ENCODE measurements around the gene S100A10.

Gene S100A10

GRCh38 chr1:151940541-151940940, 53.1 kb downstream of the S100A10 start:
- Histone ChIP-seq H3K9ac (ENCODE audit: low read depth, low read length) (no peak overlapping the region), H3K27ac (ENCODE audit: low read length) (no peak overlapping the region), H3K27me3 (ENCODE audit: insufficient read depth, low read length) (no peaks in the 10 kb centered on the region), H3K4me1 (ENCODE audit: insufficient read depth, low read length) (peaks cover 4% of the 10 kb centered on the region; the same call in 1 of the 2 replicates), H3K36me3 (ENCODE audit: insufficient read depth, low read depth, low read length) (no peaks in the 10 kb centered on the region), H3K4me3 (ENCODE audit: low read length) (no peak overlapping the region), H3K9me3 (ENCODE audit: insufficient read depth, low read depth, low read length) (no peaks in the 10 kb centered on the region)

- H3K27ac ChIP-seq (ENCODE audit: low read length), result no peak overlapping the region
- H3K4me3 ChIP-seq (ENCODE audit: low read length), result no peak overlapping the region
- no peaks in the 10 kb centered on the region for H3K36me3 ChIP-seq (ENCODE audit: insufficient read depth, low read depth, low read length)
- no peak overlapping the region for H3K9ac ChIP-seq (ENCODE audit: low read depth, low read length)
- H3K9me3 ChIP-seq (ENCODE audit: insufficient read depth, low read depth, low read length), result no peaks in the 10 kb centered on the region
- no peaks in the 10 kb centered on the region for H3K27me3 ChIP-seq (ENCODE audit: insufficient read depth, low read length)
- H3K4me1 ChIP-seq (ENCODE audit: insufficient read depth, low read length), result peaks cover 3% of the 10 kb centered on the region; the same call in 1 of the 2 replicates
Measured at GRCh38 chr1:151939779-151940178, 53.9 kb downstream of the S100A10 start.

GRCh38 chr1:151939141-151939540, 54.5 kb downstream of the S100A10 start:
- H3K9me3 ChIP-seq (ENCODE audit: insufficient read depth, low read depth, low read length), result no peaks in the 10 kb centered on the region
- H3K36me3 ChIP-seq (ENCODE audit: insufficient read depth, low read depth, low read length), result no peaks in the 10 kb centered on the region
- H3K27me3 ChIP-seq (ENCODE audit: insufficient read depth, low read length), result no peaks in the 10 kb centered on the region
- no peak overlapping the region for H3K27ac ChIP-seq (ENCODE audit: low read length)
- no peak overlapping the region for H3K9ac ChIP-seq (ENCODE audit: low read depth, low read length)
- no peak overlapping the region for H3K4me3 ChIP-seq (ENCODE audit: low read length)
- peaks cover 3% of the 10 kb centered on the region; the same call in 1 of the 2 replicates for H3K4me1 ChIP-seq (ENCODE audit: insufficient read depth, low read length)

- H3K27ac ChIP-seq (ENCODE audit: low read length), result no peak overlapping the region
- H3K27me3 ChIP-seq (ENCODE audit: insufficient read depth, low read length), result no peaks in the 10 kb centered on the region
- H3K9me3 ChIP-seq (ENCODE audit: insufficient read depth, low read depth, low read length), result no peaks in the 10 kb centered on the region
- H3K4me3 ChIP-seq (ENCODE audit: low read length), result no peak overlapping the region
- no peak overlapping the region for H3K9ac ChIP-seq (ENCODE audit: low read depth, low read length)
- H3K36me3 ChIP-seq (ENCODE audit: insufficient read depth, low read depth, low read length), result no peaks in the 10 kb centered on the region
- peaks cover 3% of the 10 kb centered on the region; the same call in 1 of the 2 replicates for H3K4me1 ChIP-seq (ENCODE audit: insufficient read depth, low read length)
Measured at GRCh38 chr1:151936653-151937052, 57.0 kb downstream of the S100A10 start.

GRCh38 chr1:151935894-151936602, 57.6 kb downstream of the S100A10 start:
- no peak overlapping the region for H3K27ac ChIP-seq (ENCODE audit: low read length)

GRCh38 chr1:151935154-151935553, 58.5 kb downstream of the S100A10 start:
- Histone ChIP-seq H3K4me3 (ENCODE audit: low read length) (no peak overlapping the region), H3K27ac (ENCODE audit: low read length) (no peak overlapping the region), H3K27me3 (ENCODE audit: insufficient read depth, low read length) (no peaks in the 10 kb centered on the region), H3K9me3 (ENCODE audit: insufficient read depth, low read depth, low read length) (no peaks in the 10 kb centered on the region), H3K9ac (ENCODE audit: low read depth, low read length) (no peak overlapping the region), H3K4me1 (ENCODE audit: insufficient read depth, low read length) (peaks cover 3% of the 10 kb centered on the region; the same call in 1 of the 2 replicates), H3K36me3 (ENCODE audit: insufficient read depth, low read depth, low read length) (no peaks in the 10 kb centered on the region)

More at GRCh38 chr1:151935894-151936602, 57.6 kb downstream of the S100A10 start:
- H3K9me3 ChIP-seq (ENCODE audit: insufficient read depth, low read depth, low read length), result no peaks in the 10 kb centered on the region
- no peaks in the 10 kb centered on the region for H3K27me3 ChIP-seq (ENCODE audit: insufficient read depth, low read length)
- no peaks in the 10 kb centered on the region for H3K36me3 ChIP-seq (ENCODE audit: insufficient read depth, low read depth, low read length)
- H3K4me1 ChIP-seq (ENCODE audit: insufficient read depth, low read length), result peaks cover 3% of the 10 kb centered on the region; the same call in 1 of the 2 replicates
- no peak overlapping the region for H3K4me3 ChIP-seq (ENCODE audit: low read length)
- no peak overlapping the region for H3K9ac ChIP-seq (ENCODE audit: low read depth, low read length)

- Histone ChIP-seq H3K36me3 (ENCODE audit: insufficient read depth, low read depth, low read length) (no peaks in the 10 kb centered on the region), H3K4me3 (ENCODE audit: low read length) (no peak overlapping the region), H3K4me1 (ENCODE audit: insufficient read depth, low read length) (peaks cover 3% of the 10 kb centered on the region; the same call in 1 of the 2 replicates), H3K27me3 (ENCODE audit: insufficient read depth, low read length) (no peaks in the 10 kb centered on the region), H3K9ac (ENCODE audit: low read depth, low read length) (no peak overlapping the region), H3K9me3 (ENCODE audit: insufficient read depth, low read depth, low read length) (no peaks in the 10 kb centered on the region), H3K27ac (ENCODE audit: low read length) (no peak overlapping the region)
Measured at GRCh38 chr1:151934048-151934493, 59.6 kb downstream of the S100A10 start.
